ENCODE measurements around the gene NAALAD2. TPM values are rescaled to one million over a fixed set of nuclear protein-coding genes. Genes with fewer than 3 reads are reported as not detected.

The NAALAD2 gene
- total and polyA plus RNA-seq, 8 donors = 0.13 to 1.8 (median 0.35) TPM

- H3K27me3 ChIP-seq = no peaks in the 10 kb centered on the region
- WGBS, 2 donors = 85 to 87% methylated on average over 4 of the region's 4 CpGs
- no peak overlapping the region for H3K4me3 ChIP-seq
- no peaks in the 10 kb centered on the region for H3K9me3 ChIP-seq
- no peaks in the 10 kb centered on the region for H3K36me3 ChIP-seq
- no peaks in the 10 kb centered on the region for H3K4me1 ChIP-seq
- TF ChIP-seq CTCF (IDR thresholded peaks at IDR 0.05) = no peak
- intact Hi-C loops (cut with DNase I) = no loop called here
- DNase-seq (no peak), ATAC-seq (no peak), FAIRE-seq (no peak)
- no peak overlapping the region for H3K27ac ChIP-seq
Measured at GRCh38 chr11:90192869-90193582, 58.6 kb downstream of the NAALAD2 start.

GRCh38 chr11:90197377-90197776 is 62.9 kb downstream of the NAALAD2 start:
- Histone ChIP-seq H3K36me3 (no peaks in the 10 kb centered on the region), H3K4me1 (no peaks in the 10 kb centered on the region), H3K27me3 (no peaks in the 10 kb centered on the region), H3K27ac (no peak overlapping the region), H3K9me3 (no peaks in the 10 kb centered on the region), H3K4me3 (no peak overlapping the region)
- 81 to 95% methylated on average over 1 of the region's 1 CpG for WGBS, 2 donors
- no peak for DNase-seq
- no peak for TF ChIP-seq CTCF (IDR thresholded peaks at IDR 0.05)
- FAIRE-seq = no peak
- no peak for ATAC-seq
- intact Hi-C loops (cut with DNase I) = no loop called here

GRCh38 chr11:90202342-90202741 is 67.9 kb downstream of the NAALAD2 start:
- no peak overlapping the region for H3K4me3 ChIP-seq
- DNase-seq (no peak), ATAC-seq (no peak), FAIRE-seq (no peak)
- no peaks in the 10 kb centered on the region for H3K9me3 ChIP-seq
- H3K4me1 ChIP-seq = no peaks in the 10 kb centered on the region
- H3K27ac ChIP-seq = no peak overlapping the region
- TF ChIP-seq CTCF (IDR thresholded peaks at IDR 0.05) = no peak
- WGBS, 2 donors = 76 to 79% methylated on average over 3 of the region's 3 CpGs
- no peaks in the 10 kb centered on the region for H3K36me3 ChIP-seq
- intact Hi-C loops (cut with DNase I) = no loop called here
- H3K27me3 ChIP-seq = no peaks in the 10 kb centered on the region

- ATAC-seq (no peak), DNase-seq (peak in 1 of 6 donors; percentile 20), FAIRE-seq (no peak)
- TF ChIP-seq CTCF (IDR thresholded peaks at IDR 0.05) = no peak
- intact Hi-C loops (cut with DNase I) = no loop called here
- H3K27ac ChIP-seq = no peak overlapping the region
- H3K27me3 ChIP-seq = no peaks in the 10 kb centered on the region
- no peaks in the 10 kb centered on the region for H3K9me3 ChIP-seq
- no peak overlapping the region for H3K4me3 ChIP-seq
- no peaks in the 10 kb centered on the region for H3K4me1 ChIP-seq
- 90 to 97% methylated on average over 13 of the region's 13 CpGs for WGBS, 2 donors
- H3K36me3 ChIP-seq = peaks cover 0 to 5% (median 0%) of the 10 kb centered on the region in 3 donors
Measured at GRCh38 chr11:90204407-90204806, 69.9 kb downstream of the NAALAD2 start.
